Stimulated activated CD8-positive, alpha-beta memory T cell treated with anti-CD3 and anti-CD28 coated beads, Interleukin-7, amount 100 ng/mL, for 4 hours (primary cell): ENCODE results near the gene KIF16B.
"Not testable (repeated sequence)": the region's sequence is repeated elsewhere in the genome, so short reads cannot be mapped to it uniquely, and the experiment has no call there.

Experiments
- DNase-seq, 2 donors: peaks; one replicate each; pipeline ENCODE4 v3.0.0-alpha.2; 2020; ENCODE audit warnings: low read depth in 2 of 2

KIF16B gene

GRCh38 chr20:16481977-16482376 lies 91.3 kb downstream of the KIF16B start:
- no peak for DNase-seq

GRCh38 chr20:16479666-16480065 lies 93.6 kb downstream of the KIF16B start:
- no peak for DNase-seq

GRCh38 chr20:16477632-16478031 lies 95.6 kb downstream of the KIF16B start:
- DNase-seq: no peak

- DNase-seq: no peak
Measured at GRCh38 chr20:16476032-16476431, 97.2 kb downstream of the KIF16B start.

- DNase-seq: no peak
Measured at GRCh38 chr20:16475225-16475624, 98.0 kb downstream of the KIF16B start.

GRCh38 chr20:16474363-16474762 lies 98.9 kb downstream of the KIF16B start:
- no peak for DNase-seq

GRCh38 chr20:16472045-16472872 lies 101.0 kb downstream of the KIF16B start:
- no peak for DNase-seq

- DNase-seq: no peak
Measured at GRCh38 chr20:16469395-16469905, 103.8 kb downstream of the KIF16B start.

GRCh38 chr20:16462711-16463110 lies 110.5 kb downstream of the KIF16B start:
- no peak for DNase-seq

- no peak for DNase-seq
Measured at GRCh38 chr20:16459019-16459700, 114.1 kb downstream of the KIF16B start.

GRCh38 chr20:16457514-16457913 lies 115.7 kb downstream of the KIF16B start:
- no peak for DNase-seq

- no peak for DNase-seq
Measured at GRCh38 chr20:16455324-16455723, 117.9 kb downstream of the KIF16B start.

- DNase-seq: no peak
Measured at GRCh38 chr20:16451982-16452381, 121.3 kb downstream of the KIF16B start.

- DNase-seq: no peak
Measured at GRCh38 chr20:16451001-16451400, 122.2 kb downstream of the KIF16B start.

- no peak for DNase-seq
Measured at GRCh38 chr20:16446991-16447390, 126.3 kb downstream of the KIF16B start.

GRCh38 chr20:16446246-16446645 lies 127.0 kb downstream of the KIF16B start:
- no peak for DNase-seq

GRCh38 chr20:16445482-16445881 lies 127.8 kb downstream of the KIF16B start:
- DNase-seq: no peak

- no peak for DNase-seq
Measured at GRCh38 chr20:16444057-16444777, 129.0 kb downstream of the KIF16B start.

GRCh38 chr20:16441546-16442164 lies 131.6 kb downstream of the KIF16B start:
- no peak for DNase-seq

- no peak for DNase-seq
Measured at GRCh38 chr20:16440686-16441085, 132.6 kb downstream of the KIF16B start.

GRCh38 chr20:16439540-16439939 lies 133.7 kb downstream of the KIF16B start:
- not testable (repeated sequence) for DNase-seq

GRCh38 chr20:16438100-16438499 lies 135.1 kb downstream of the KIF16B start:
- DNase-seq: no peak
